ENCODE data around the gene CFAP61. TPM values are rescaled to one million over a fixed set of nuclear protein-coding genes. Genes with fewer than 3 reads are reported as not detected.
"Not testable (repeated sequence)": the region's sequence is repeated elsewhere in the genome, so short reads cannot be mapped to it uniquely, and the experiment has no call there.

CFAP61 gene
- polyA plus RNA-seq, 1 donor = 6.1 TPM

- DNase-seq (ENCODE audit: low read depth) = no peak
Measured at GRCh38 chr20:20092827-20093226, 40.5 kb downstream of the CFAP61 start.

- DNase-seq (ENCODE audit: low read depth) = no peak
Measured at GRCh38 chr20:20094410-20094809, 42.1 kb downstream of the CFAP61 start.

GRCh38 chr20:20095114-20095872 is 43.0 kb downstream of the CFAP61 start:
- DNase-seq (ENCODE audit: low read depth) = no peak

GRCh38 chr20:20096421-20096820 is 44.1 kb downstream of the CFAP61 start:
- no peak for DNase-seq (ENCODE audit: low read depth)

- no peak for DNase-seq (ENCODE audit: low read depth)
Measured at GRCh38 chr20:20100881-20101280, 48.5 kb downstream of the CFAP61 start.

GRCh38 chr20:20102163-20102562 is 49.8 kb downstream of the CFAP61 start:
- no peak for DNase-seq (ENCODE audit: low read depth)

GRCh38 chr20:20102716-20103258 is 50.5 kb downstream of the CFAP61 start:
- DNase-seq (ENCODE audit: low read depth) = no peak

GRCh38 chr20:20103486-20103885 is 51.2 kb downstream of the CFAP61 start:
- DNase-seq (ENCODE audit: low read depth) = no peak

- DNase-seq (ENCODE audit: low read depth) = not testable (repeated sequence)
Measured at GRCh38 chr20:20123187-20123586, 70.9 kb downstream of the CFAP61 start.

GRCh38 chr20:20130399-20130798 is 78.1 kb downstream of the CFAP61 start:
- no peak for DNase-seq (ENCODE audit: low read depth)

GRCh38 chr20:20134941-20135575 is 82.7 kb downstream of the CFAP61 start:
- DNase-seq (ENCODE audit: low read depth) = no peak

GRCh38 chr20:20136313-20136712 is 84.0 kb downstream of the CFAP61 start:
- DNase-seq (ENCODE audit: low read depth) = no peak

- DNase-seq (ENCODE audit: low read depth) = no peak
Measured at GRCh38 chr20:20137851-20138250, 85.5 kb downstream of the CFAP61 start.

GRCh38 chr20:20138301-20139064 is 86.2 kb downstream of the CFAP61 start:
- no peak for DNase-seq (ENCODE audit: low read depth)

GRCh38 chr20:20139403-20139802 is 87.1 kb downstream of the CFAP61 start:
- DNase-seq (ENCODE audit: low read depth) = no peak

GRCh38 chr20:20143165-20143564 is 90.8 kb downstream of the CFAP61 start:
- no peak for DNase-seq (ENCODE audit: low read depth)

GRCh38 chr20:20143646-20144045 is 91.3 kb downstream of the CFAP61 start:
- no peak for DNase-seq (ENCODE audit: low read depth)

GRCh38 chr20:20148779-20149178 is 96.4 kb downstream of the CFAP61 start:
- no peak for DNase-seq (ENCODE audit: low read depth)

GRCh38 chr20:20150241-20150640 is 97.9 kb downstream of the CFAP61 start:
- DNase-seq (ENCODE audit: low read depth) = no peak

GRCh38 chr20:20160520-20160919 is 108.2 kb downstream of the CFAP61 start:
- DNase-seq (ENCODE audit: low read depth) = no peak

GRCh38 chr20:20161611-20162010 is 109.3 kb downstream of the CFAP61 start:
- DNase-seq (ENCODE audit: low read depth) = no peak

GRCh38 chr20:20167698-20168097 is 115.4 kb downstream of the CFAP61 start:
- peak; percentile 14 for DNase-seq (ENCODE audit: low read depth)
